AG04449 (cell line): ENCODE results near the gene EFNA2.

Experiments
- CTCF ChIA-PET: fragments of 350-600 bp; formaldehyde crosslinking; extraction: SDS; loops from one replicate; lab custom pipeline; 2021; ENCODE audit warnings: antibody characterized with exemption; lab: Yijun Ruan, JAX
- POLR2A ChIA-PET: fragments of 400-600, 350-600 bp; formaldehyde crosslinking; extraction: SDS; loops from one replicate; lab custom pipeline; 2020; ENCODE audit warnings: antibody characterized with exemption, inconsistent platforms; lab: Yijun Ruan, JAX
- DNase-seq: peaks from one replicate; pipeline ENCODE4 v3.0.0-alpha.2; 2010; ENCODE audit warnings: low read depth, low spot score
- H3K4me3 ChIP-seq: 2 replicates; pipeline ENCODE4 v1.5.1; 2011; ENCODE audit warnings: low read depth, mild to moderate bottlenecking, control low read depth, low read length
- TF ChIP-seq, protein P1 (sequence below): IDR thresholded peaks from one replicate; pipeline ENCODE4 v1.5.1; 2011; ENCODE audit warnings: mild to moderate bottlenecking, moderate library complexity, low read length, control low read depth, inconsistent platforms; ENCODE audit not compliant: insufficient read depth; ENCODE audit errors: missing control alignments

EFNA2 gene

DNA sequence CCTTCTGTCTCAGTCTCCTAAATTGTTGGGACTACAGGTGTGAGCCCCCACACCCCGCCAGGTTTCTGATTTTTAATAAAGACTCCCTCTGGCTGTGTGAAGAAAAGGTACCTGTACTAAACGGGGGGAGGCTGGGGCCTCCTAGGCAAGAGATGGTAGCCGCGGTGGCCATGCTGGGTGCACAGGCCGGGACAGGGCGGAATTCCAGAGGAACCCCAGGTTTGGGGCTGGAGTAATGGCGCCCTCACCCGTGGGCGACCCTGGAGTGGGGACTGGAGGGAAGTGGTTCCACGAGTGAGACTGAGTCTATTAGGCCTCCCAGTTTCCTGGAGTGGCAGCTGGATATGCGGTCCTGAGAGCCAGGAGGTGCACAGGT is 46.3 kb upstream of the EFNA2 start:
- ChIA-PET POLR2A (interaction anchor here (1.9 kb wide), 1 partner anchor 30 kb away, joined by 6 read pairs; the partner anchor contains the start of gene CIRBP), CTCF (interaction anchor here (0.7 to 9.7 kb wide), 12 partner anchors 12 to 316 kb away, joined by 3 to 626 read pairs (median 5); partner anchors contain the start of gene CIRBP)
- no peak overlapping the region for H3K4me3 ChIP-seq
- TF ChIP-seq, protein P1, sequence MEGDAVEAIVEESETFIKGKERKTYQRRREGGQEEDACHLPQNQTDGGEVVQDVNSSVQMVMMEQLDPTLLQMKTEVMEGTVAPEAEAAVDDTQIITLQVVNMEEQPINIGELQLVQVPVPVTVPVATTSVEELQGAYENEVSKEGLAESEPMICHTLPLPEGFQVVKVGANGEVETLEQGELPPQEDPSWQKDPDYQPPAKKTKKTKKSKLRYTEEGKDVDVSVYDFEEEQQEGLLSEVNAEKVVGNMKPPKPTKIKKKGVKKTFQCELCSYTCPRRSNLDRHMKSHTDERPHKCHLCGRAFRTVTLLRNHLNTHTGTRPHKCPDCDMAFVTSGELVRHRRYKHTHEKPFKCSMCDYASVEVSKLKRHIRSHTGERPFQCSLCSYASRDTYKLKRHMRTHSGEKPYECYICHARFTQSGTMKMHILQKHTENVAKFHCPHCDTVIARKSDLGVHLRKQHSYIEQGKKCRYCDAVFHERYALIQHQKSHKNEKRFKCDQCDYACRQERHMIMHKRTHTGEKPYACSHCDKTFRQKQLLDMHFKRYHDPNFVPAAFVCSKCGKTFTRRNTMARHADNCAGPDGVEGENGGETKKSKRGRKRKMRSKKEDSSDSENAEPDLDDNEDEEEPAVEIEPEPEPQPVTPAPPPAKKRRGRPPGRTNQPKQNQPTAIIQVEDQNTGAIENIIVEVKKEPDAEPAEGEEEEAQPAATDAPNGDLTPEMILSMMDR: no peak
- DNase-seq: no peak

DNA sequence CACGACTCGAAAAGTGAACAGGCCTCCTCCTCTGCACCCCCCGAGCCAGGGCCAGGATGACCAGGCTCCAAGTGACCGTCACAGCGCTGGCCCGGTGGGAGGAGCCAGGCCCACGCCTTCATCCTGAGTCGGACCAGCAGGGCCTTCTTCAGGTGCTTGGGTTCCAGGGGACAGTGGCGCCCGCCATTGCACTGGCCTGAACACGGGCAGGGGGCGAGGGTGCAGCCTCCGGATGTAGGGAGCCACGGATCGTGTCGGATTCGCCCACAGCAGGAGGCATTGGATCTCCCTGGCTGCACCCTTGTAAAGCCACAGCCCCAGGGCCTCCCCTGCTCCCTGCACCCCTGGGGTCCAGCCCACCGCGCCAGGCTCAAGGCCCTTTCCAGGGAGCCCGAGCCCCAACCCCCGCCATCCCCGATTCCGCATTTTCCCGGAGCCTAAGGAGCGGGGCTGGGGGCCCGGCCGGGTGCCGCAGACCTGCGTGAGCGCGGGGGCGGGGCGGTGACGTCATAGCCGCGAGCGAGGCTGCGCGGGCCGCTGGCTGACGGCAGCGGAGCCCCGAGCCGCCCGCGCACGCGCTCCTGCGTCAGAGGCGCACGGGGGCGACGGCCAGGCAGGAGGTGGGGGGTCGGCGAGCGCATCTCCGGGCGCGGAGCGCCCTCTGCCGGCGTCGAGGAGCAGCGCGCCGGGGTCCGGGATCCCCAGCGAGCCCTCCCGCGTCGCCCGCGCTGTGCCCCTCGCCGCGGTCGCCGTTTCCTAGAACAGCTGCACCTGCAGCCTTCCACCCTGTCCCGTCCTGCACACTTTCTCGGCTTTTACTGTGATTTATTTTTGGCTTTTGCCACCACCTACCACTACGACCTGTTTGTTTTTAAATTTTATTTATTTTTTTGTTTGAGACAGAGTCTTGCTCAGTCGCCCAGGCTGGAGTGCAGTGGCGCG is 45.6 kb upstream of the EFNA2 start:
- ChIA-PET CTCF (interaction anchor here (0.7 to 9.7 kb wide), 37 partner anchors 12 to 450 kb away, joined by 3 to 626 read pairs (median 4); partner anchors contain the start of gene CIRBP), POLR2A (interaction anchor here (1.8 to 1.9 kb wide), 2 partner anchors 29 kb away, joined by 6 to 13 read pairs; partner anchors contain the start of gene CIRBP)
- no peak for DNase-seq
- TF ChIP-seq, protein P1: peak; percentile 70
- H3K4me3 ChIP-seq: peak overlapping the region; percentile 47

DNA sequence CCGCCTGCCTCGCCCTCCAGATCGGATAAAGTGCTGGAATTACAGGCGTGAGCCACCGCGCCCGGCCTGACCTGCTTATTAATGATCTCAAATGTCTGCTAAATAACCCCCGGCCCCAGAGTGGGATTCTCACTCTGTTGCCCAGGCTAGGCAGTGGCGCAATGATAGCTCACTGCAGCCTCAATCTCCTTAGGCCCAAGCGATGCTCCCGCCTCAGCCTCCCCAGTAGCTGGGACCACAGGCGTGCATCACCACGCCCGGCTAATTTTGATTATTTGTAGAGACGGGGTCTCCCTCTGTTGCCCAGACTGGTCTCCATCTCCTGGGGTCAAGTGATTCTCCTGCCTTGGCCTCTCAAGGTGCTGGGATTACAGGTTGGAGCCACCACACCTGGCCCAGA is 44.7 kb upstream of the EFNA2 start:
- no peak overlapping the region; the same call in 1 of the 2 replicates for H3K4me3 ChIP-seq
- POLR2A ChIA-PET: interaction anchor here (0.7 to 1.8 kb wide), 3 partner anchors 12 to 28 kb away, joined by 5 to 13 read pairs (median 6); partner anchors contain the start of gene CIRBP
- CTCF ChIA-PET: interaction anchor here (0.6 to 9.7 kb wide), 36 partner anchors 12 to 501 kb away, joined by 3 to 626 read pairs (median 4); partner anchors contain the start of gene CIRBP
- TF ChIP-seq, protein P1: no peak
- no peak for DNase-seq

DNA sequence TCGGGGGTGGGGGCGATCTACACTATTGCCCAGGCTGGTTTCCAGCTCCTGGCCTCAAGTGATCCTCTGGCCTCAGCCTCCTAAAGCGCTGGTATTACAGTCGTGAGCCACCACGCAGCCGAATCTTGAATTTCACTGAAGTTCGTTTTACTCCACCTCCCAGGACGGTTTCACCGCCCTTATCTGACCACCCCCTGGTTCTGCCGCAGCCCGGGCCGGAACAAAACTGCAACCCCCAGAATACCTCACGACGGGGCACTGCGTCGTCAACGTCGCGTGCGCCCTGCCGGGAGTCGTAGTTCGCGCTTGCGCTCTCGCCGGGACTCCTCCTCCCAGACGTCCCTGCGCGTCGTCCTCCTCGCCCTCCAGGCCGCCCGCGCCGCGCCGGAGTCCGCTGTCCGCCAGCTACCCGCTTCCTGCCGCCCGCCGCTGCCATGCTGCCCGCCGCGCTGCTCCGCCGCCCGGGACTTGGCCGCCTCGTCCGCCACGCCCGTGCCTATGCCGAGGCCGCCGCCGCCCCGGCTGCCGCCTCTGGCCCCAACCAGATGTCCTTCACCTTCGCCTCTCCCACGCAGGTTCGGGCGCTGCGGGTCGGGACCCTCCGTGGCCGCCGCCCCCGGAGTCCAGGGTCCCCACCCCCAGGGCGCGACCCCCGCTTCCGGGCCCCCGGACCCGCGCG is 44.1 kb upstream of the EFNA2 start, which contains the start of gene ATP5F1D:
Gene ATP5F1D (plus strand): TSS at position 335 of the 679 bp plus-strand sequence. CDS start 100 bp downstream, at position 435.
- no peak for DNase-seq
- POLR2A ChIA-PET: interaction anchor here (0.6 to 1.8 kb wide), 5 partner anchors 12 to 249 kb away, joined by 3 to 13 read pairs (median 5); partner anchors contain the start of genes CIRBP and REEP6

More for the DNA sequence above, 44.1 kb upstream of the EFNA2 start, which contains the start of gene ATP5F1D:
- CTCF ChIA-PET: interaction anchor here (0.6 to 9.7 kb wide), 29 partner anchors 11 to 500 kb away, joined by 3 to 626 read pairs (median 4); partner anchors contain the start of gene CIRBP
- TF ChIP-seq, protein P1: no peak
- peak within 1 kb of the TSS; percentile 72 for H3K4me3 ChIP-seq
